ENCODE results near the gene FAM81B.

FAM81B gene

GRCh38 chr5:95410279-95410678 lies 19.1 kb downstream of the FAM81B start:
- POLR2A ChIA-PET, result no interaction called here
- CTCF ChIA-PET, result no interaction called here
- DNase-seq (ENCODE audit: extremely low spot score), result no peak
- TF ChIP-seq HDGF (IDR thresholded peaks at IDR 0.05; ENCODE audit: borderline replicate concordance) (no peak), FOXK2 (IDR thresholded peaks at IDR 0.05) (no peak), FOXM1 (IDR thresholded peaks at IDR 0.05; ENCODE audit: borderline replicate concordance) (no peak), PKNOX1 (IDR thresholded peaks at IDR 0.05) (no peak), ARNT (IDR thresholded peaks at IDR 0.05) (no peak), ZNF384 (IDR thresholded peaks at IDR 0.05) (no peak), L3MBTL2 (conservative IDR thresholded peaks at IDR 0.05) (no peak), FOXA1 (IDR thresholded peaks at IDR 0.05) (no peak), SP1 (IDR thresholded peaks at IDR 0.05) (no peak), TARDBP (IDR thresholded peaks at IDR 0.05) (no peak), LEF1 (IDR thresholded peaks at IDR 0.05; ENCODE audit: borderline replicate concordance) (no peak), BHLHE40 (IDR thresholded peaks at IDR 0.05; ENCODE audit: borderline replicate concordance) (no peak), SUZ12 (IDR thresholded peaks at IDR 0.05) (no peak)

- TF ChIP-seq HDGF (IDR thresholded peaks at IDR 0.05; ENCODE audit: borderline replicate concordance), result no peak
- no peak for TF ChIP-seq ELF4 (IDR thresholded peaks at IDR 0.05)
- no peak for TF ChIP-seq CTBP1 (IDR thresholded peaks at IDR 0.05; ENCODE audit: borderline replicate concordance)
- TF ChIP-seq TARDBP (IDR thresholded peaks at IDR 0.05), result no peak
- no peak for TF ChIP-seq FOXM1 (IDR thresholded peaks at IDR 0.05; ENCODE audit: borderline replicate concordance)
- TF ChIP-seq BHLHE40 (IDR thresholded peaks at IDR 0.05; ENCODE audit: borderline replicate concordance), result no peak
- TF ChIP-seq SP1 (IDR thresholded peaks at IDR 0.05), result no peak
- TF ChIP-seq ARNT (IDR thresholded peaks at IDR 0.05), result no peak
- TF ChIP-seq PKNOX1 (IDR thresholded peaks at IDR 0.05), result no peak
- TF ChIP-seq ZNF384 (IDR thresholded peaks at IDR 0.05), result no peak
- TF ChIP-seq NFRKB (IDR thresholded peaks at IDR 0.05), result no peak
- no peak for TF ChIP-seq SUZ12 (IDR thresholded peaks at IDR 0.05)
- no peak for TF ChIP-seq L3MBTL2 (conservative IDR thresholded peaks at IDR 0.05)
- TF ChIP-seq LEF1 (IDR thresholded peaks at IDR 0.05; ENCODE audit: borderline replicate concordance), result no peak
- TF ChIP-seq FOXK2 (IDR thresholded peaks at IDR 0.05), result no peak
- POLR2A ChIA-PET, result no interaction called here
- CTCF ChIA-PET, result no interaction called here
Measured at GRCh38 chr5:95411474-95411873, 20.3 kb downstream of the FAM81B start.

GRCh38 chr5:95414451-95414850 lies 23.3 kb downstream of the FAM81B start:
- CTCF ChIA-PET, result no interaction called here
- TF ChIP-seq SUZ12 (IDR thresholded peaks at IDR 0.05) (no peak), LEF1 (IDR thresholded peaks at IDR 0.05; ENCODE audit: borderline replicate concordance) (no peak), ZNF384 (IDR thresholded peaks at IDR 0.05) (no peak), ARNT (IDR thresholded peaks at IDR 0.05) (no peak), FOXA1 (IDR thresholded peaks at IDR 0.05) (no peak), NFRKB (IDR thresholded peaks at IDR 0.05) (no peak), FOXM1 (IDR thresholded peaks at IDR 0.05; ENCODE audit: borderline replicate concordance) (no peak), PKNOX1 (IDR thresholded peaks at IDR 0.05) (no peak), SP1 (IDR thresholded peaks at IDR 0.05) (no peak), FOXK2 (IDR thresholded peaks at IDR 0.05) (no peak), L3MBTL2 (conservative IDR thresholded peaks at IDR 0.05) (no peak), BHLHE40 (IDR thresholded peaks at IDR 0.05; ENCODE audit: borderline replicate concordance) (no peak), HDGF (IDR thresholded peaks at IDR 0.05; ENCODE audit: borderline replicate concordance) (no peak)

More at GRCh38 chr5:95411474-95411873, 20.3 kb downstream of the FAM81B start:
- no peak for DNase-seq (ENCODE audit: extremely low spot score)

GRCh38 chr5:95417971-95418370 lies 26.8 kb downstream of the FAM81B start:
- POLR2A ChIA-PET, result no interaction called here
- no peak for DNase-seq (ENCODE audit: extremely low spot score)
- TF ChIP-seq TARDBP (IDR thresholded peaks at IDR 0.05), result no peak
- TF ChIP-seq SUZ12 (IDR thresholded peaks at IDR 0.05), result no peak
- no peak for TF ChIP-seq ELF4 (IDR thresholded peaks at IDR 0.05)
- TF ChIP-seq FOXK2 (IDR thresholded peaks at IDR 0.05), result no peak
- no peak for TF ChIP-seq BHLHE40 (IDR thresholded peaks at IDR 0.05; ENCODE audit: borderline replicate concordance)
- no peak for TF ChIP-seq ARNT (IDR thresholded peaks at IDR 0.05)
- TF ChIP-seq LEF1 (IDR thresholded peaks at IDR 0.05; ENCODE audit: borderline replicate concordance), result no peak
- TF ChIP-seq FOXA1 (IDR thresholded peaks at IDR 0.05), result no peak
- no peak for TF ChIP-seq PKNOX1 (IDR thresholded peaks at IDR 0.05)
- TF ChIP-seq ZNF384 (IDR thresholded peaks at IDR 0.05), result no peak
- TF ChIP-seq SP1 (IDR thresholded peaks at IDR 0.05), result no peak
- no peak for TF ChIP-seq NFRKB (IDR thresholded peaks at IDR 0.05)
- TF ChIP-seq FOXM1 (IDR thresholded peaks at IDR 0.05; ENCODE audit: borderline replicate concordance), result no peak
- TF ChIP-seq CTBP1 (IDR thresholded peaks at IDR 0.05; ENCODE audit: borderline replicate concordance), result no peak
- TF ChIP-seq HDGF (IDR thresholded peaks at IDR 0.05; ENCODE audit: borderline replicate concordance), result no peak
- TF ChIP-seq L3MBTL2 (conservative IDR thresholded peaks at IDR 0.05), result no peak
- CTCF ChIA-PET, result no interaction called here

More at GRCh38 chr5:95414451-95414850, 23.3 kb downstream of the FAM81B start:
- DNase-seq (ENCODE audit: extremely low spot score), result no peak
- POLR2A ChIA-PET, result no interaction called here

- CTCF ChIA-PET, result no interaction called here
- DNase-seq (ENCODE audit: extremely low spot score), result no peak
- POLR2A ChIA-PET, result no interaction called here
- TF ChIP-seq FOXM1 (IDR thresholded peaks at IDR 0.05; ENCODE audit: borderline replicate concordance) (no peak), FOXK2 (IDR thresholded peaks at IDR 0.05) (no peak), CTBP1 (IDR thresholded peaks at IDR 0.05; ENCODE audit: borderline replicate concordance) (no peak), SUZ12 (IDR thresholded peaks at IDR 0.05) (no peak), FOXA1 (IDR thresholded peaks at IDR 0.05) (no peak), ZNF384 (IDR thresholded peaks at IDR 0.05) (no peak), L3MBTL2 (conservative IDR thresholded peaks at IDR 0.05) (no peak), NFRKB (IDR thresholded peaks at IDR 0.05) (no peak), PKNOX1 (IDR thresholded peaks at IDR 0.05) (no peak), LEF1 (IDR thresholded peaks at IDR 0.05; ENCODE audit: borderline replicate concordance) (no peak), ARNT (IDR thresholded peaks at IDR 0.05) (no peak), TARDBP (IDR thresholded peaks at IDR 0.05) (no peak), ELF4 (IDR thresholded peaks at IDR 0.05) (no peak), HDGF (IDR thresholded peaks at IDR 0.05; ENCODE audit: borderline replicate concordance) (no peak), BHLHE40 (IDR thresholded peaks at IDR 0.05; ENCODE audit: borderline replicate concordance) (no peak), SP1 (IDR thresholded peaks at IDR 0.05) (no peak)
Measured at GRCh38 chr5:95422838-95423237, 31.7 kb downstream of the FAM81B start.
